HG03565 (cell line): ENCODE results near the gene LRG1.

Experiments used
- ATAC-seq: cut with Tn5 transposase; IDR thresholded peaks from one replicate; pipeline ENCODE4 v1.9.1; 2021; ENCODE audit warnings: mild to moderate bottlenecking, moderate library complexity; ENCODE audit not compliant: unreplicated experiment

LRG1 gene

GRCh38 chr19:4496304-4496703, 43.5 kb downstream of the LRG1 start:
- ATAC-seq = no peak

DNA sequence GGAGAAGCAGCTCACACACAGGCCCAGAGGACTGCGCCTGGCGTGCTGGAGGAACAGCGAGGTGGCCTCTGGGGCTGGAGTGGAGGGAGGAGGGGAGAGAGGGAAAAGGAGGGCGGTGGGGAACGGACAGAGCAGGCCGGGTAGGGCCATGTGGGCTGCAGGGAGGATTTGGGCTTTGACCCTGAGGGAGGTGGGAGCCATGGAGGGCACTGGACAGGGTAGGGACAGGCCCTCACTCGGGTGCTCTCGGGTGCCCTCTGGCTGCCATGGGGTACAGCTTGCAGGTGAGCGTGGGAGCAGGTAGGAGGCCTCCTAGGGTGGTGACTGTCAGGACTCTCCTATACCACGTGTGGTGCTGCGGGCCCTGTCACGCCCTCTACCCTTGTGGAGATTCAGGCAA, 44.4 kb downstream of the LRG1 start:
- ATAC-seq = no peak

DNA sequence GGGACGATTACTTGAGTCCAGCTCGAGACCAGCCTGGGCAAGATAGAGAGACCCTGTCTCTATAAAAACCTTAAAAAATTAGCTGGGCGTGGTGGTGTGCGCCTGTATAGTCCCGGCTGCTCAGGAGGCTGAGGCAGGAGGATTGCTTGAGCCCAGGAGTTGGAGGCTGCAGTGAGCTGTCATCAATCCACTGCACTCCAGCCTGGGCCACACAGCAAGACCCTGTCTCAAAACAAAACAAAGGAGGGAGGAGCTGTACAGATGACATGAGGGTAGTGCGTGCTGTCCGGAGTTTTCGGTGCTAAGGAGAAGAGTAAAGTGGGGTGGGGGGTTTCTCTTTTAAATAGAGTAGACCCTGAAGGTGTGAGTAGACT, 45.2 kb downstream of the LRG1 start:
- no peak for ATAC-seq

- no peak for ATAC-seq
Measured at GRCh38 chr19:4493929-4494690, 45.7 kb downstream of the LRG1 start.

DNA sequence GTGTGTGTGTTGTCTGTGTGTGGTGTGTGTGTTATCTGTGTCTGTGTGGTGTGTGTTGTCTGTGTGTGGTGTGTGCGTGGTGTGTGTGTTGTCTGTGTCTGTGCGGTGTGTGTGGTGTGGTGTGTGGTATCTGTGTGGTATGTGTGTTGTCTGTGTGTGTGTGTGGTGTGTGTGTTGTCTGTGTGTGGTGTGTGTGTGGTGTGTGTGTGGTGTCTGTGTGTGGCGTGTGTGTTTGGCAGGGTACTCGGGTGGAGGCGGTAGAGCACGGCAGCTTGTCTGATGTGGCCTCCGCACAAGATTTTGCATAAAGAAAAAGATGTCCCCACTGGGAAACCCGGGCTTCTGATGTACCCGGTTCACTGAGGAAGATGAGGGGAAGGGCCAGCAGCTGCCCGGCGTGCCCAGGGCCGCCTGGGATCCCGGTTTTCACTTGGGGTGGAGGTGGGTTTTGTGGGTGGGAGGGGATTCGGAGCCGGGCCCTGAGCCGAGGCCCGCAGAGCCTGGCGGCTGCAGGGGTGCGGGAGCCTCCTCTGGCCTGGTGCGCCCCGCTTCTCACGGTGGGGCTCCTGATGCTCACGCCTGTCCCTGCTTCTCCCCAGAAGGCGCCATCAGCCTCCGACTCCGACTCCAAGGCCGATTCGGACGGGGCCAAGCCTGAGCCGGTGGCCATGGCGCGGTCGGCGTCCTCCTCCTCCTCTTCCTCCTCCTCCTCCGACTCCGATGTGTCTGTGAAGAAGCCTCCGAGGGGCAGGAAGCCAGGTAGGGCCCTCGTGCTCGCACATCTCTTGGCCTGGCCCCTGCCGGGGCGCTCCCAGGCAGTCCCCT, 46.5 kb downstream of the LRG1 start:
- ATAC-seq = no peak

DNA sequence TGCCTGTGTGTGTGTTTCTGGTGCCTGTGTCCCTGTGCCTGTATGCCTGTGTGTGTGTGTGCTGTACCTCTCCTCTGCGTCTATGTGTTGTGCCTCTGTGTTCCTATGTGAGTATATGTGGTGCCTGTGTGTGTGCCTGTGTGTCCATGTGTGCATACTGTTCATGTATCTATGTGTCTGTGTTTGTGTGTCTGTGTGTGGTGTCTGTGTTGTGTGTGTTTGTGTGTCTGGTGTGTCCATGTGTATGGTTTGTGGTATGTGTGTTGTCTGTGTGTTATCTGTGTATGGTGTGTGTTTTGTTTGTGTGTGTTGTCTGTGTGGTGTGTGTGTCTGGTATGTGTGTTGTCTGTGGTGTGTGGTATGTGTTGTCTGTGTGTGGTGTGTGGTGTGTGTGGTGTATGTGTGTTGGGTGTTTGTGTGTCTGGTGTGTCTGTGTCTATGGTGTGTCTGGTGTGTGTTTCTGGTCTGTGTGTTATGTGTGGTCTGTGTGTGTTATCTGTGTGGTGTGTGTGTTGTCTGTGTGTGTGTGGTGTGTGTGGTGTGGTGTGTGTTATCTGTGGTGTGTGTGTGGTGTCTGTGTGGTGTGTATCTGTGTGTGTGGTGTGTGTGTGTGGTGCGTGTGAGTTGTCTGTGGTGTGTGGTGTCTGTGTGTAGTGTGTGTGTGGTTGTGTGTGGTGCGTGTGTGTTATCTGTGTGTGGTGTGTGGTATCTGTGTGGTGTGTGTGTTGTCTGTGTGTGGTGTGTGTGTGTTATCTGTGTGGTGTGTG, 47.3 kb downstream of the LRG1 start:
- ATAC-seq = no peak

DNA sequence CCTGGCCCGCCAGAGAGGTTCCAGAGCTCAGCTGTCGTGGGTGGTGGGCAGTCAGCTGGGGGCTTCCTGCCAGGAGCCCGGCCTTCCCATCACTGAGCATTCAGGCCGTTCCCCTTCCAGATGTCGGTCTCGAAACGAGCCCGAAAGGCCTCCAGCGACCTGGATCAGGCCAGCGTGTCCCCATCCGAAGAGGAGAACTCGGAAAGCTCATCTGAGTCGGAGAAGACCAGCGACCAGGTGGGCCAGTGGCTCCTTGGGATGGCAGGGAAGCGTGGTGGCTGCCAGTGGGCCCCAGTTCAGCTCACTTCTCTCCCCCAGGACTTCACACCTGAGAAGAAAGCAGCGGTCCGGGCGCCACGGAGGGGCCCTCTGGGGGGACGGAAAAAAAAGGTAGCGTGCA, 48.4 kb downstream of the LRG1 start:
- ATAC-seq = no peak

DNA sequence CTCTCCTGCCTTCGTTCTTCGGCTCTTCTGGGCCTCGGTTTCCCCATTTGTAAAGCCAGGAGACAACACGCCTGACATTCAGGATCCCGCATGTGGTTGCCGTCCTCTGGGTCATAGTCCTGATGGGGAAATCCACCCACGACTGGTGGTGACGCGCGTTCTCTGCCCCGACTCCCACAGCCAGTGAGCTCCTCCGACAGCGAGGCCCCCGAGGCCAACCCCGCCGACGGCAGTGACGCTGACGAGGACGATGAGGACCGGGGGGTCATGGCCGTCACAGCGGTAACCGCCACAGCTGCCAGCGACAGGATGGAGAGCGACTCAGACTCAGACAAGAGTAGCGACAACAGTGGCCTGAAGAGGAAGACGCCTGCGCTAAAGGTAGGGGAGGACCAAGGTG, 51.3 kb downstream of the LRG1 start:
- no peak for ATAC-seq

DNA sequence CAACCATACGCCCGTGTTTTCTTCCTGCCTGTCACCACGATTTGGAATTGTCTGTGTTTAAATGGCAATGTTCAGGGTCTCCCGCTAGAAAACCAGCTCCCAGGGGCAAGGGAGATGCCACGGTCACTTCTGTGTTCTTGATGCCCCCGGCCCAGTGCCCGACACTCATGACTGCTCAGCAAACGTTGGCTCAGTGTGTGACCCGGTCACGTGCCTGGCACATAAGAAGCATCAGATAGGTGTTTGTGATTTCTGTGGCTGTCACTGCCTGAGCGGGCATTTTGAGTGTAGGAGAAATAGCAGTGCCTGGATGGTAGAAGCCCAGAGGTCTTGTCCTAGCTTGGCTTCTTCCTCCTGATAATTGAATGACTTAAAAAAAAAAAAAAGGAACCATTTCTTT, 52.3 kb downstream of the LRG1 start:
- no peak for ATAC-seq
